Left renal pelvis (tissue), 4 donors: ENCODE data around the gene SENP1. TPM values are rescaled to one million over a fixed set of nuclear protein-coding genes. Genes with fewer than 3 reads are reported as not detected.
A peak's percentile ranks its signal among the peaks of the same experiment; 100 is the strongest.

Experiments used
- DNase-seq, 4 donors: peaks; one replicate each; pipeline ENCODE4 v3.0.0-alpha.2; 2013; ENCODE audit warnings: low read depth in 4 of 4, low spot score in 3 of 4
- polyA plus RNA-seq, 4 donors: library from polyadenylated mRNA; unstranded; fragments of 120-200 nt; gene quantifications; one replicate each; pipeline ENCODE4 v1.2.1, GENCODE V29; 2013; ENCODE audit not compliant: insufficient read length in 4 of 4

SENP1 gene
- polyA plus RNA-seq, 4 donors, result 23.6 to 33.3 (median 24.9) TPM

DNA sequence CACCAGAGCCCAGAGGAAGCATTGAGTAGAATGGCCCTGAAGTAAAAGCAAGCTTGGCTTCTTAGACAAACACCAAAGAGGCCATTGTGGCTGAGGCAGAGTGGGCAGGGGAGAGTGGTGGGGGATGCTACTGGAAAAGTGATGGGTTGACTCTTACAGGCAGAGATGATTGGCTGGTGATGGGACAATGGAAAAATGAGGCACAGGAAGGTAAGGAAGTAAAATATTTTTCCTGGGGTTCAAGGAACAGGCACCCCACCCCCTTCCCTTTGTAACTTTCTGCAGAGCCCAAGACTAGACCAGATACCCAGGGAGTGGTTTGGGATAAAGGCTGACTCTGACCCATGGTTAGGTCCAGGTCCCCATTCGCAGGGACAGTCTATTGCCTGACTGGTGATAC is 66.7 kb downstream of the SENP1 start:
- no peak for DNase-seq

DNA sequence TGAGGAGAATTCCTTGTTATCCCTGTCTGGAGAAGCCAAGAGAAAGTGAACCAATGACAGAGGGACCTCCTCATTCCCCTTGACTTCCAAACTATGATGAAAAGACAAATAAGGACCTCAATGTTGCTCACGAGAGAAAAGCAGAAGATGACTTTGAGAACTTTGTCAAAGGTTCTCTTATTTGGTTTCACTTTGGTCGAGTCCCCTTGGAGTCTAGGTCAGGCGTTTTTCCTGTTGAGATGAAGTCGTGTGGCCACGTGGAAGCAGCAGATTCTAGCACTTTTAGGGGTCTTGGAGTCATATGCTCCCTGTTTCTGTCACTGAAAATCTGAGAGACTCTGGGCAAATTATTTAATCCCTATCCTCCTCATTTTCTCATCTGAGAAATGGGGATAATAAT is 67.8 kb downstream of the SENP1 start:
- DNase-seq, result no peak

DNA sequence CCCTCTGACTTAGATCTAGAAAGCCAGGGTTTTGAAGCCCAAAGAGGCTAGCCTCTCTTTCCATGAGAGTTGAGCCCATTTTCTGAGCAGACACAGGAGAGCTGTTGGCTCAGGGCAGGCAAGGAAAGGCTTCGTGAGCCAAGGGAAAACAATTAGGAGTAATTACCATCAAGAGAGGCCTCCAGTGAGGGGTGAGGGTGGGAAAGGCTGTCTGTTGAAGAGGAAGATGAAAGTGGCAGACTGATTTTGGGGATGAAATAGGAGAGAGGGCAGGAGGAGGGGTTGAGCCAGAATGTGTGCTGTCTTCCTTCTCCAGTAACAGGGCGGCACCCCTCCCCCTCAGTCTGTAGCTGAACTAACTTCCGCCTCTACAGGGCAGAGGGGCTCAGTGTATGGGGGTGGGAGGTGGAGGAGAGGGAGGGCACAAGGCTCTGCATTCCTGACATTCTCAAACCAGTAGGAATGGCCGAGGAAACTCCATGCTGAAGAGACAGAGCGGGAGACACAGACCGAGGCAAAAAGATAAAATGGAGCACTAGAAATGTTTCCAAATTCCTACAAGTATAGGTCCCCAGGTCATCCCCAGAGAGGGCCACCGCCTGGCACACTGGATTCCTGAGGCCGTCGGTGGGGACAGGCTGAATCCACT is 68.5 kb downstream of the SENP1 start:
- peak; percentile 54 to 77 (median 60) for DNase-seq

DNA sequence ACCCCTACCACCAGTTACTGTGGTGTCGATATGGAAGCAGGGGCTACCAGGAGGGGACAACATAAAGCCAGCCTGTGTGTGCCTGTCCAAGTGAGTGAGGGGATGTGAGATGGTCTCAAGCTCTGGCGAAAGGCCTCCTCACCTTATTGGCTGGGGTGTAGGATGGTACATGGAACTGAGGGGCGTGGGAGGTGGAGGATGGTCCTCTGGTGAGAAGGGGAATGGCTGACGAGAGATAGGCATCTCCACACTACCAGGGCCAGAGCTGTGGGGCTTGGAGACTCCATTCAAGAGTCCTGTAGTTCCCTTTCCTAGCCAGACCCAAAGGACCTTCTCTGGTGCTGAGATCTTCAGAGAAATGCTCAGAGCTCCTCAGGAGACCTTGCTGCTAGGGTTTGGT is 69.1 kb downstream of the SENP1 start:
- no peak for DNase-seq

- no peak for DNase-seq
Observed at GRCh38 chr12:48034835-48035805, 70.8 kb downstream of the SENP1 start.

DNA sequence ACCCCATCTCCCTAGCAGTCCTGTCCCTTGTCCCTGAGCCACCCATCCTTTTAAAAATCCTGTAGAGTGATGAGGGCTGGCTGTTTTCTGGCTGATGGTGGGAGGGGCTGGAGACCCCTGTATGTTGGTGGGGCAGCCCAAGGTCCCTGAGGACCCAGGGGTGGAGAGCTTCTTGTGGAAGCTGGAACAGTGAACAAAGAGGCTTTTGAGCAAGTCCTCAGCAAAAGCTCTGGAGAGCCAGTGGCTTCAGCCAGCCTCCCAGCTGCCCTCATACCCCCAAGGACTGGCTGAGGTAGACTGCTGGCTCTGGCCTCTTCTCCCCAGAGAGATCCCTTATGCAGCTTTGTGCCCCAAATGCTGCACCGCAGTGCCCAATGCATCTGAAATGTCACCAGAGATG is 72.4 kb downstream of the SENP1 start:
- no peak for DNase-seq

GRCh38 chr12:48032597-48032996 is 73.3 kb downstream of the SENP1 start:
- no peak for DNase-seq

DNA sequence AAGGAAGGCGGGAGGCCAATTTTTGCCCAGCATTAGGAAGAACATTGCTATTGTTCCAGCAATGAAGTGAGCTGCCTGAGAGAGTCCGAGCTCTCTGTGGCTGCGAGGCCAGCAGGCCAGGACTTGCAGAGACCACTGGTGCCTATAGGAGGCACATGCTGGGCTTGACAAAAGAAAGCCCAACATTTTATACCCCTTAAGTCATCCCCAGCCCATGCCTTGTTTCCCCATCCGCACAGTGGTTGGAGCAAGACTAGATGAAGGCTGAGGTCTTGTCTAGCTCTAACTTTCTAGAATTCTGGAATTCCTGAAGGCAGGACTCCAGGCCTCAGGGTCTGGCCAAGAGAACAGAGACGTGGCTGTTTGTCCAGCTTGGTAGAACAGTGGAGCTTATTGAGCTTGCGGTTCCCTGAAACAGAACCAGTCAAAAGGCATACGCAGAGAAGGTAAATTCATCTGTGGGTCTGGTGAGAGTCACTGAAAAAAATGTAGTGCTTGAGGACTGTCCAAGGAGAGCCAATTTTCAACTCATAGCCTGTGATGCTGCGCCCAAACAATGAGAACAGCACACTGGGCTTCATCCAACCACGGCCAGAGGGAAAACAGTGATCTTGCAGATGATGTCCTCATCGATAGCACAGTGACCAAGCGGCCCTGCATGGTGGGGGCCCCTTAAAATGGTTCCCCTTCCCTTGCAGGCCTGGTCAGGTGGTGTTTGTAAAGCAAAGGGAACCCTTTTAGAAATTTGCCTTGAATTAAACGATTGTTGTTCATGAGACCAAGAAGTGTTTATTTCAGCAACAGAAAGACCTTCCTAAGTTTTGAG is 74.5 kb downstream of the SENP1 start:
- DNase-seq, result no peak

- no peak for DNase-seq
Observed at GRCh38 chr12:48030173-48030650, 75.7 kb downstream of the SENP1 start.

DNA sequence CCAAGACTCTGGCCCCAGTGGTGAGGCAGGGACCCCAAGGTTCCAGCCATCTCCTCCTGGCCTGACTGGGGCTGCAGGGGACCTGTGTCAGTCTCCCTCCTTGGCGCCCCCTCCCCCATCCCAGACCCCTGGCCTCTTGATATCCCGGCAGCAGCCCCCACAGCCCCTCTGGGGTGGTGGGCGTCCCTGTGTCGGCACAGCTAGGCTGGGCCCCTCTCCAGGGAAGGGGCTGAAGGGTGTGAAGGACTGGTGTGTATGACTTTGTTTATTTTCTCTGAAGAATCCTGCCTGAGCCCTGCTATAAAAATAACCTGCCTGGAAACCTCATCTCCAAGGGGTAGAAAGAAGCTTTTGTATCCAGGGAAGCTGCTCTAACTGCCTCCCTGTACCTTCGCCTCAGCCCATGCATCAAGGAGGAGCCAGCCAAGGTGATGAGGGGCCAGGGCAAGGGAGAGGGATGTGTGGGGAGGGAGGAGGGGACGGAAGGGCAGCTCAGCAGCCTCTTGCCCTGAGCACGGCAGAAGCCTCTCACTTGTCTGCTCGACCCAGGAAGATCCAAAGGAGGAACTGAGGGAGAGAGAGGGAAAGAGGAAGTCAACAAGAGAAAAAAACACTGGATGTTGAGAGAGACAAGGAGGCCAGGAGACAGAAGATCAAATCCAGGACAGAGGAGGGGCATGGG is 76.2 kb downstream of the SENP1 start:
- no peak for DNase-seq

DNA sequence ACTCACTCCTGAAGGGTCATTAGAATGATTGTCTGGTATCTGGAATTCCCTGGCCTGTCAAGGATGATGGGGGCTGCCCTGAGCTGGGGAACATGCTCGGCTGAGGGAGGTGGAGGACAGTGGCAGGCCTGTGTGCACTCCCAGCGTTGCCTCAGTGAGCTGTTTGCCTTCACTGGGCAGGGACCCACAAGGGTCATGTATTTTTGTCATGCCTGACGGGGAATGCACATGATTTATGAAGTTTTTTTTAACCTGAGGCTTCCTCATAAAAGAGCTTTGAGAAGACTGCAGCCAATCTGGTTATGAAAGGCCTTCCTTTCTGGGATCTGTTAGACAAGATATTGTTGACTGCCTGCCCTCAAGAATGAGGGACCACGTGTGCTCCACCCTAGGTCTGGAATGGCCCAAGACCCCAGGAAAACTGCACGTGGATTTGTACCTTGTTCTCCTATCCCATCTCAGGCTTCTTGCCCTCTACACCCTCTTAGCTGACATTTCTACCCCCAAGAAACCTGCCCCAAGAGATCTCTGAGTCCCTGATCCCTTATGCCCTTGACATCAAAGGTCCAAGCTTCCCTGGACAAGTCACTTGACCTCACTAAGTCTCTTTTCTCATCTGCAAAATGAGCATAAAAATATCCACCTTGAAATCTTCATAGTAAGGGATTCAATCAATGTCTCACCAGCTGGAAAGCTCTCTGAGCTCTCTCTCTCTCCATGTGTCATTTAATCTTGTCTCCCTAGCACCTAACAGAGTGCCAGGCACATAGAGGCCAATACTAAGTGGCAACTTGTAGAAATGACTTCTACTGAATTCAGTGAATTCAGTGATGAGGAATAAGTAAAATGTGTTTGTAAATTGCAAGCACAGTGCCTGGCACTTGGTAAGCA is 77.1 kb downstream of the SENP1 start:
- DNase-seq, result no peak

DNA sequence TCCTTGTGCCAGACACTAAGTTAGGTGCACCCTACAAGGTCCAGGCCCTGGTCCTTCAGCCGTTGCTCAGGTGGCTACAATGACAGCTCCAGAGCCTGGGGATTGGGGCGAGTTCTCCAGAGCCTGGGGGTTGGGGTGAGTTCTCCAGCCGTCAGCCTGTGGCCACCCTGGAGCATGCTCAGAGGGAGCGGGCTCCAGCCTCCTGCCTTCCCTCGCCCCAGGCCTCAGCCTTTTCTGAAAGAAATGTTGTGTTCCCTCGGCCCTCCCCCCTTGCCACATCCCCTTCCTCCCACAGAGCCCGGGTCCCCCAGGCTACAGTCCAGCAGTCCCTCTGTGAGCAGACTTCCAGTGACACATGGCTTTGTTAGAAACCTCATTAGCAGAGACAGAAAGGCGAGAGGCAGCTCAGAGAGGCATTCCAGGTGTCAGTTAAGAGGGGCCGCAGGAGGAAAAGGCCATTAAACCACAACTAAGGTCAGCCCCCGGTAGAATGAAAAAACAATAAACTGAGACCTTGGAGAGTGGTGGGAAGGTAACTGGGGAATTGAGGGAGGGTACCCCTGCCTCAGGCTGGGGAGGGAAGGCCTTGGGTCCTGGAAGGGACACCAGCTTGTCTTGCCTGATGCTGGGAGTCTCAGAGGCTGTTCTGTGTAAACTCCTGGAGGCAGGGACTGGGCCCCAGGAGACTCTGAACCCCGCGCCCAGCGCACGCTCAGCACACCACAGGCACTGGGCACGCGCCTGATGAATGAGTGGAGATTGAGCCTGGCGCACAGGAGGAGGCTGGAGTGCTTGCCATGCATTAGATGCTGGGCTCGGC is 78.5 kb downstream of the SENP1 start:
- no peak for DNase-seq

GRCh38 chr12:48026060-48026827 is 79.6 kb downstream of the SENP1 start:
- DNase-seq, result no peak

- no peak for DNase-seq
Observed at GRCh38 chr12:48025281-48025680, 80.6 kb downstream of the SENP1 start.

DNA sequence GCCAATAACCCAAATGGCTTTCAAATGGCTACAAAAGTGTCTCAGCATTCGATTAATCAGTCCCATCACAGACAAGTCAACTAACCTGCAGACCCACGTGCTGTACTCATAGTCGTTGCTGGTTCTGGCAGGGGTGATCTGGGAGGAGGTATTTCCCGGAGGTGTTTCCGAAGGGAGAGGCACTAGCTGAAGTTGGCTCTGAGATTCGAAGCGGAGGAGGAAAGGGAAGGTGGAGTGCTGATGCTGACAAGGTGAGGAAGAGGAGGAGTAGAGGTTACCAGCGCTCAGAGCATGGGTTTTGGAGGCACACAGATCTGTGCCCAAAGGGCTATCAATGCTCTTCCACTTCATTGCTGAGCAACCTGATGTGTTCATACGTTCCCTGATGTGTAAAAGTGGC is 81.1 kb downstream of the SENP1 start:
- no peak for DNase-seq

GRCh38 chr12:48023386-48023785 is 82.5 kb downstream of the SENP1 start:
- no peak for DNase-seq

- DNase-seq, result no peak
Observed at GRCh38 chr12:48022676-48023385, 83.0 kb downstream of the SENP1 start.
